KOPT-K1 (cell line): ENCODE measurements around the gene RFX7.

Experiments used
- H3K27ac ChIP-seq: fragments of 200-600 bp; sonication (generic); 2 replicates; pipeline ENCODE4 v1.5.1; 2016; ENCODE audit warnings: antibody characterized with exemption, mild to moderate bottlenecking, low read depth, low read length; ENCODE audit not compliant: poor library complexity, severe bottlenecking
- H3K36me3 ChIP-seq: fragments of 200-600 bp; sonication (generic); 2 replicates; pipeline ENCODE4 v1.5.1; 2017; ENCODE audit warnings: antibody characterized with exemption, mild to moderate bottlenecking, low read length, moderate library complexity; ENCODE audit not compliant: insufficient read depth
- H3K9me3 ChIP-seq: fragments of 200-600 bp; sonication (generic); 2 replicates; pipeline ENCODE4 v1.5.1; 2017; ENCODE audit warnings: antibody characterized with exemption, low read length, mild to moderate bottlenecking; ENCODE audit not compliant: insufficient read depth, poor library complexity, severe bottlenecking

RFX7 gene

DNA sequence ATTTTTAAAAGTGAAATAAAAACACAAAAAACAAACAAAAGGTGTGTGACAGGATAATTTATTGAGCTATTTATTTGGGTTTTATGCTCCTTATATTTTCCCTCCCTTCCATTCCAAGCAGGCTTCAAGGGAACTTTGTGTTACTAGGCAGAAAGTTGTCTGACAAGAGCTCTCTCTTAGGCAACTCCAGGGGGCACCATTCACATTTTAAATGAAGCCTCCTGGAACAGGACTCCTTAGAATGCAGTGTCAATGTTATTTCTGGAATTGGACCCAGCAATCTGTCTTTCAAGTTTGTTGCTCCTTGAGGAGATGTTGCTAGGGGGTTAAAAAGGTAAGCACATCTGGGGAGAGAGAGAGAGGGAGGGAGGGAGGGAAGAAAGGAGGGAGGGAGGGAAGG is 5.4 kb upstream of the RFX7 start:
- no peak overlapping the region for H3K27ac ChIP-seq
- H3K36me3 ChIP-seq: no peaks in the 10 kb centered on the region
- no peaks in the 10 kb centered on the region for H3K9me3 ChIP-seq

DNA sequence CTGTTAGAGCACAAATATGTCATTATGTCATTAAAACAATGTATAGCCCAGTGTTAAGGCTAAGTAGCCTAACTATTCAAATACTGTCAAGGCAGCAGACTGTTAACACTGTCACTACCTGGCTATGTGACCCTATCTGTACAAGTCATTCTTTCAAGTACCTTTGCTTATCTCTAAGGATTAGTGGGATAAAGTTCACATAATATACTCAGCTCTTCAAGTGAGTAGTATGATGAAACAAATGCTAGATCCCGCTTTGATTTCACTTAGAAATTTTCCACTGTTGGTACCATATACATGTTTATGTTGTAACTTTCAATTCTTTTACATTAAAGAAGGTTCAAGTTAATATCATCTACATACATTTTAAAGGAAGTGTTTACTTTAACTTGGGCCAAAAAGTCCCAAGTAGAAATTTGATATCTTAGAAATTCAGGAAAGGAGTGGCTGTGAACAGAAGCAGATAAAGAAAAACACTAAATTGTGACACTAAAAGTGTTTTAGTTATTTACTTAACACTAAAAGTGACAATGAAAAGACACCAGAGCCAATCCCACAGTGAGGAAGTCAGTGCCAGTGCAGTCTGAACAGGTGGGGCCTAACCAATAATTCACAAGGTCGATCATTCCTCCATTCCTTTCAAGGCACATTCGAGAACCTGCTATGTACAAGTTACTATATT is 4.8 kb upstream of the RFX7 start:
- Histone ChIP-seq H3K9me3 (no peaks in the 10 kb centered on the region), H3K36me3 (no peaks in the 10 kb centered on the region), H3K27ac (no peak overlapping the region)

DNA sequence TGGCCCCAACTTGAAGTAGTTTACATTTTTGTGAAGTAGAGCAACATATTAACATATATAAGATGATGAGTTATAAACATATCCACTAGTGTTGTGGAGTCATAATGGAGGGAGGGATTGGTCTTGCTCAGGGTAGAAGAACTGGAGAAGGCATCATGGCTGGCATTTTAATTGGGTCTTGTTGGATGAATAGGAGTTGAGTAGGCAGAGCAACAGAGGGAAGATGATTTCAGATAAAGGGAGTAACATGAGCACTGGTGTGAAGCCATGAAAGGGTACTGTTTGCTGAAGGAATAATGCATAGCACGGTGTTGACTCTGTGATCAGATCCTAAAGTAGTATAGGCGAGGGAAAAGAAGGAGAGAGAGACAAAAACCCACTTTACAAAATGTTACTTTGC is 3.6 kb upstream of the RFX7 start:
- Histone ChIP-seq H3K9me3 (no peaks in the 10 kb centered on the region), H3K27ac (no peak overlapping the region)

DNA sequence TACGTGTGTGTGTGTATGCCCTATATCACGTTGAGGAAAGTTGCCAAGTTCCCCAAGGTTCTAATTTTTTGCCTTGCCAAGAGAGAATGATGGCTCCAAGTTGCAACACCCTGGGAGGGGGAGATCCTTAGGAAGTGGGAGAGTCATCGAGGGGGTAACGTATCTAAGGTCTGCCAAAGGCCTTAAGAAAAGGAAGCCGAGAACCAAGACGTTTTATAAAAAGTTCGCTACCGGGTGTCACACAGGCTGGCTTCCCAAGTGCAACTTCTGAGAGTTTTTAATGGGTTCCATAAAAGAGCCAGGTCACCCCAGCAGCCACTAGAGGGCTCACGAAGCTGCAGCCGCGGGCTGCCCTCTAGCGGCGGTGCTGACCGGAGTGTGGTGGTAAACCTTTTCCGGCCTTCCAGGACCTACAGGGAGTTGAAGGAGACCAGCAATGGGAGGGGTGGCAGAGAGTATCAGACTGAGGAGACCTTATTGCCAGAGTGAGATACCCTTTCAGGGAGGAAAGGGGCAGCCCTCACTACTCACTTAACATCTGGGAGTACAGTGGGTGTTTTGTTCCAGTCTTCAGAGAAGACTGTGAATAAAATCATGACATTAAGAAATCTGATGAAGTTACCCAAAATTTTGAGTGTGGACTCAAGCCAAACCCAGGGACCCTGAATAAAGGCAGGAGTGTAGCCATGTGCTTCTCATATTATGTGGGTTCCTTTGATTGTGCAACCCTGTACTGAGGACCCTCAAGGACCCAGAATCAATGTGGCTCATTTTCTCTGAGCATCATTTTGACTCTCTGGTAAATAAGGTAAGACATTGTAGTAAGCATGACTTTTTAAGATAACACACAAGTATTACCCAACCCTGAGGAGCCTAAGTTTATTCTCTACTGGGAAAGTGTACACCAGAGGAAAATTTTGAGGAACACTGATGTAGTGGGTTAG is 2.5 kb upstream of the RFX7 start:
- H3K9me3 ChIP-seq: no peaks in the 10 kb centered on the region
- H3K27ac ChIP-seq: peak overlapping the region; percentile 85
- no peaks in the 10 kb centered on the region for H3K36me3 ChIP-seq

More for the DNA sequence above, 3.6 kb upstream of the RFX7 start:
- no peaks in the 10 kb centered on the region for H3K36me3 ChIP-seq

DNA sequence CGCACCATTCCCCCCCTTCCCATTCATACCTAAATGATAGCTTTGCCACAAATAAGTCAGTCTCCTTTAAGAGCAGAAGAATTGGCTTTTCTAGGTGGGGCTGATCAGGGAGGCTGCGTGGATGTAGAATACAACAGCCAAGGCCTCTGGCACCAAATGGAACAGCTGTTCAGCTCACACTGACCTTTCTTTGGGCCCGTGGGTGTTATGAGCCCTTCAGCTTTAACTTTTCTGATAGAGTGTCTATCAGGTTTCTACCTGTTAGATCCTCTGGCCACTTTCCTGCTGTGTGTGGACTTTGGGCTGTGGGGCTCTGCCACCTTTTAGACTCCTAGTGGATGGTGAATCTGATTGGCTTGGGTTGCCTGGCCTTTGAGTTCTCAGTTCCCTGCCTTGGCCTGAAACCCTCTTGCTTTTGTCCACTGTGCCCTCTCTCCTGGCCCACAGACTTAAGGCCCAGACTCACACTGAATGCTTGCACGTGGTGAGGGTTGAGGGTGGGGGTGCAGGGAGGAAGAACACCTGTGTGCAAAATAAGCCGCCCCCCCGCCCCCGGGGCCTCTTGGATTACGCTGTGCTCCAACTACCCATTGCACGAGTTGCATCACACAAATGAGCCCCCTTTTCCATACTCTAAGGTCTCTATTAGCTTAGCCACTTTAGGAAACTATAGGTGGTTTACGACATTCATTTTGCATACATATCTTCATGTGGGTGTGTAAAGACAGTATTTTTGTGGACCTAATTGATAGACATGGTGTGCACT is 1.3 kb upstream of the RFX7 start:
- no peaks in the 10 kb centered on the region for H3K9me3 ChIP-seq
- peak overlapping the region; percentile 85 for H3K27ac ChIP-seq
- no peaks in the 10 kb centered on the region for H3K36me3 ChIP-seq

DNA sequence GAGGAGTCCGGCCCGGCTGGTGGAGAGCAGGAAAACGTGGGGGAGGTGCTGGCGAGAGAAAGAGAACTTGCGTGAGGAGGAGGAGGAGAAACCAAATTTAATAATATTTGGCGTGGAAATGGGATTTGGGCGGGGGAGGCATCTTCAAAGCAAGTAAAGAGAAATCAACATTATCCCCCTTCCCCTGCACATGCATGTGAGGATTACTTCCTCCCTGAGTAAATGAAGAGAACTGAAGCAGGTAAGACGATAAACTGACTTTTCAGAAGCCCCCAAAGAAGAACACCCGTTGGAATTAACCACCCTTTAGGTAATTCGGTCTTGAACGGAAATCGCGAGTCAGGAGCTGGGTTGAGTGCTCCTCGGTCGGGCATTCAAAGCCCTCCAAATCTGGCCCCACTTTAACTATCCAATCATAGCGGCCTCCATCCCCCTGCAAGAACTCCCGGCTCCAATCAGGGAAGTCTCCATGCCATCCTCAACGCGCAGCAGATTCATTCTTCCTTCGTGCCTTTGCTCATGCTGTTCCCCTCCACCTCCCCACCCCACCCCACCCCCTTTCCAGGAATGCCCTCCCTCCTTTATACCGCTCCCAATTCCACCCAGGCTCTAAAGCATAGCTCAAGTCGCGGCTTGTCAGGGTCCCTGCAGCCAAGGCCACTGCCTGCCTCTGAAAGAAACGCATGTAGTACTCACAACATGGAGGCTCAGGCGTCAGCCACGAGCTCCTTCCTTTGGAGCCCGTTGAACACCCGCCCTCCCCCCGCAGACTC is 545 bp upstream of the RFX7 start:
- Histone ChIP-seq H3K27ac (peak overlapping the region; percentile 85), H3K9me3 (no peaks in the 10 kb centered on the region), H3K36me3 (peaks cover 6% of the 10 kb centered on the region; the same call in 1 of the 2 replicates)

DNA sequence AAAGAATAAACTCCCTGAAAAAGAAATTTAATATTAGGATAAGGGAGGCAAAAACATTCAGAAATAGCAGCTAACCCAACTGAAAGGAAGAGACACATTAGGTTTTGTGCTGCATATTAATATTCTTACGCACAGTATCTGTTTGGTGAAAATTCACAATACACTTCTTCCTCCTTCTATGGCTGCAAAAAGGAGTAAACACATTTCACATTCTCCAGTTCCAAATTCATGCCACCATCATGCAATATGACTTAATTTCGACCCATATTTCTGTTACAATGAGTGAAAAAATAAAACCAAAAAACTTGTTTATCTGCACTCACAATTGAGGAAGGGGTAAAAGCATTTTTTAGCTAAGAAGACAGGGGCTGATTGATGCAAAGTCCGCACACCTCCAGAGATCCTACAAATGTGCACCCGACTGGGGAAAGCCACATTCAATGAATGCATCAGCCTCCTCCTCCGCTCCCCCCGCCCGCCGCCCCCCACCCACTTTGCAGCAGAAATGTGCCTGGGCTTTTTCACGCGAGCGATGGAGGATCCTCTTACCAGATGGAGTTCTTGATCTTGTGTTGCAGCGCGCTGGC is 1.0 kb downstream of the RFX7 start:
- Histone ChIP-seq H3K27ac (peak overlapping the region; percentile 85), H3K9me3 (no peaks in the 10 kb centered on the region), H3K36me3 (peaks cover 17% of the 10 kb centered on the region)

DNA sequence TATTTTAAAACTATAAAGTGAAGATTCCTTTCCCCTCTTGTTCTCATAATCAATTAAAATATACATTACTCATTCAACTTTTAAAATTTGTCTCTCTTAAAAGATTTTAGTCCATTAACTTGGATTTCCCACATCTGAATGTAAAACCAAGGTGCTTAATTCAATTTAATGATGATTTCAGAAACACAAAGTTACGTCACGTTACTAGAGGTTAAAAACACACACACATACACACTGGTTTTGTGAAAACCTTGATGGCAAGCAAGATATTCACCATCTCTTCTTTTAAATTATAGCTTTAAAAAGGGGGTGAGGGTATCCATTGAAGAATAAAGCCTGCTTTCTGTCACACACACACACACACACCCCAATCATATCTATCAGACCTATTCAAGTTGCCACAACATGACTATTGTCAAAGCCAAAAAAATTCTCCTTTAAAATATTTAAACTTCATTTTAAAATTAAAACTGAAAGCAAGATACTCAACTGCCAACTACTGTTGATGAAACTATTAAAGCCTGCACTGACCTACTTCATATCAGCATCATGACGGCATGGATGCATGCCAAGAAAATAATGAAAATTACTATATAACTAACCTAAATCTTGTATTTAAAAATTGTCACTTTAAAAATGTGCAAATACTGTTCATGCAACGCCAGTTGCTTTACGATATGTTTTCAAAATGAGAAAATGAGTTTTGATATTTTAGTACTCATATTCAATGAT is 2.1 kb downstream of the RFX7 start:
- Histone ChIP-seq H3K36me3 (peaks cover 25% of the 10 kb centered on the region), H3K27ac (peak overlapping the region; percentile 85), H3K9me3 (no peaks in the 10 kb centered on the region)

DNA sequence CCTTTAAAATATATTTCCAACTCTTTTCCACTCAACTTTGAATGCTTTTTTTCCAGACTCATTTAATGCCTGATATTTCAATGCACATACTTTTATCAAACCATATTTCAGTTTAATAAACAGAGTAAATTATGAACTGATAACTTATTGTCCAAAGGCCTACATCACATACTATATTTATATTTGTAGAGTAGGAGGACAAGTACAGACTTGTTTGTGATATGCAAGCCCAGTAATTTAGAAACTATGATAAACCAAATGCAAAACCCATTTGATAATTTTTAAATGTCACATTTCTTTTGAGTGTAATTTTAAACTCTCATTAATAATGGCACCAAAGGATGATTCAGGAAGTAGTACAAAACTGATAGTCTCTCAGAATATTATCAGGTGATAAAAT is 3.3 kb downstream of the RFX7 start:
- Histone ChIP-seq H3K36me3 (peaks cover 31% of the 10 kb centered on the region), H3K27ac (no peak overlapping the region), H3K9me3 (peaks cover 9% of the 10 kb centered on the region)

DNA sequence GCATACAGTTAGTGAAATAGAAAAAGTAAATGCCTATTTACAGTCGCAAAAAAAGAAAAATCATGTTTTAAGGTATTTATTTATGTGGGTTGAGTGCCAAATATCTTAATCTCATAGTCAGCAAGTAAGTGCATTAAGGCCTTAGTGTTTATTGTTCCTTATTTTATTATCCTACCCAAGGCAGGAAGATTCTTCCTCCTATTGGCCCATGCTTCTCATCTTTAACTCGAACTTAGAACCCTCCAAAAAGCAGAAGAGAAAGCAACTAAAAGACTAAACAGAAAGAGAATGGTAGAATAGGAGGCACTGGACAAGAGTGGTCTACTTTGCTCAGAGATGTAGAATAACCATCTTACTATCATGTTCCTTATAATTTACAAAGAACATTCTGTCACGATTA is 7.5 kb downstream of the RFX7 start:
- peaks cover 73% of the 10 kb centered on the region for H3K36me3 ChIP-seq
- H3K27ac ChIP-seq: no peak overlapping the region
- H3K9me3 ChIP-seq: peaks cover 51% of the 10 kb centered on the region

DNA sequence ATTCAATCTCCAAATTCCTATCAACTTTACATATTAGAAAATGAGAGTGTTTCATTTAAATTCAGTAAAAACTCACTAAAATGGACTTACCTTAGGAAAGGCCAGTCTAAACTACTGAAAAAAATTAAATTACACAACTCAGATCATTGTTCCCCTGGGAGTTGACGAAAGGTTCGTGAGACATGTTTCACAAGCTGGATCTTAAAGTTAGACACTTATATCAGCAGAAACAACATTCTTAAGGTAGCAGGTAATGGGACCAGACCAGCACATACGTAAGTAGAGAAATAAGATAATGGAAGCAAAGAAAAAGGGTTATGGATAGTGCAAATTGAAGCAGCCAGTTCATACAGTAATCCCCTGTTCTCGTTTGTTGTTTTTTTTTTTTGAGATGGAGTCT is 8.9 kb downstream of the RFX7 start:
- H3K36me3 ChIP-seq: peaks cover 86% of the 10 kb centered on the region
- H3K27ac ChIP-seq: no peak overlapping the region
- peaks cover 65% of the 10 kb centered on the region for H3K9me3 ChIP-seq

DNA sequence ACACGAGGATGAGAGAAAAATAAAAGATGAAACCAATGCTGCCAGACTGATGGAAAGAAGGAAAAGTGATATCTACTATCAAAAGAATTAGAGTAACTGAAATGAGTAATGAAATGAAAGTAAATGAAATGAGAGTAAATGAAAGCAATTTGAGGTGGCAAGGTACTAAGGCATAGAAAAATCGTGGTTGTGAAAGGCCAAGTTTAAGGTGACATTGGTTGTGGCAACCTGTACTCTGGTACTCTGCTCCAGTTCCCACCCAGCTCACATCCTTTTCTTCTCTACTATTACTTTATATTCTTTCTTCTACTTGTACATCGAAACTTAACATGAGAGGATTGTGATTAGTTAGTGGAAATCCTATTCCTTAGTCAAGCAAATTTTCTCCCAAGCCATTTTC is 10.1 kb downstream of the RFX7 start:
- Histone ChIP-seq H3K27ac (no peak overlapping the region), H3K36me3 (peaks cover 87% of the 10 kb centered on the region), H3K9me3 (peaks cover 77% of the 10 kb centered on the region)

DNA sequence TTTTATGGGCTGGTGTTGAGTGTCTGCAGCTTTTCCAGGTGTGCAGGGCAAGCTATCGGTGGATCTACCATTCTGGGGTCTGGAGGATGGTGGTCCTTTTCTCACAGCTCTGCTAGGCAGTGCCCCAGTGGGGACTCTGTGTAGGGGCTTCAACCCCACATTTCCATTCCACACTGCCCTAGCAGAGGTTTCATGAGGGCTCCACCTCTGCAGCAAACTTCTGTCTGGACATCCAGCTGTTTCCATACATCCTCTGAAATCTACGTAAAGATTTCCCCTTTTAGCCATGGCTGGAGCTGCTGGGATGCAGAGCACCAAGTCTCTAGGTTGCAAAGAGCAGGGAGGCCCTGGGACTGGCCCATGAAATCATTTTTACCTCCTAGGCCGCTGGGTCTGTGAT is 11.6 kb downstream of the RFX7 start:
- peaks cover 85% of the 10 kb centered on the region for H3K36me3 ChIP-seq
- H3K9me3 ChIP-seq: peaks cover 92% of the 10 kb centered on the region
- H3K27ac ChIP-seq: no peak overlapping the region

DNA sequence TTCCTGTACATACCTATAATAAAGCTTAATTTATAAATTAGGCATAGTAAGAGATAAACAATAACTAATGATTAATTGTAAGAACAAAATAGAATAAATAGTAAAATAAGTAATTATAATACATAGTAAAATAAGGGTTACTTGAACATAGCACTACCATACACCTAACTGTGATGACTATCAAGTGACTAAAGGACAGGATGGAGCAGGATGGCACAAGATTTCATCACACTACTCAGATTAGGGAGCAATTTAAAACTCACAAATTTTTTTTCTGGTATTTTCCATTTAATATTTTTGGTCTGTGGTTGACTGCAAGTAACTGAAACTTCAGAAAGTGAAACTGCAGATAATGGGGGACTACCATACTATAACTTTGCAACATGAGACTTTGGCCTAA is 14.8 kb downstream of the RFX7 start:
- Histone ChIP-seq H3K36me3 (peaks cover 72% of the 10 kb centered on the region), H3K27ac (no peak overlapping the region), H3K9me3 (peaks cover 98% of the 10 kb centered on the region)
